MM.1S (cell line): ENCODE data around the gene CABP4.
A peak's percentile ranks its signal among the peaks of the same experiment; 100 is the strongest.

Experiments
- DNase-seq: peaks from one replicate; pipeline ENCODE4 v3.0.0-alpha.2; 2015
- H2AFZ ChIP-seq: fragments of 300-600 bp; sonication (generic); 2 replicates; pipeline ENCODE4 v1.6.0; 2016; ENCODE audit warnings: antibody characterized with exemption, low read length
- H3F3A ChIP-seq: fragments of 300-600 bp; sonication (generic); 2 replicates; pipeline ENCODE4 v1.6.1; 2016; ENCODE audit warnings: mild to moderate bottlenecking, antibody characterized with exemption, low read length, moderate library complexity, mixed read lengths; ENCODE audit not compliant: insufficient read depth
- H3K27ac ChIP-seq: fragments of 300-600 bp; sonication (generic); 2 replicates; pipeline ENCODE4 v1.5.1; 2016; ENCODE audit warnings: mild to moderate bottlenecking, low read length
- H3K27me3 ChIP-seq: fragments of 300-600 bp; sonication (generic); replicated peaks from 2 replicates; pipeline ENCODE4 v1.6.0; 2016; ENCODE audit warnings: low read length; ENCODE audit not compliant: insufficient read depth
- H3K36me3 ChIP-seq: fragments of 300-600 bp; sonication (generic); replicated peaks from 2 replicates; pipeline ENCODE4 v1.6.1; 2016; ENCODE audit warnings: mild to moderate bottlenecking, low read length, mixed read lengths; ENCODE audit not compliant: insufficient read depth
- H3K4me1 ChIP-seq: fragments of 300-600 bp; sonication (generic); 2 replicates; pipeline ENCODE4 v1.6.1; 2016; ENCODE audit warnings: low read length, mixed read lengths
- H3K4me2 ChIP-seq: fragments of 300-600 bp; sonication (generic); 2 replicates; pipeline ENCODE4 v1.6.0; 2016; ENCODE audit warnings: low read depth, low read length
- H3K4me3 ChIP-seq: fragments of 300-600 bp; sonication (generic); 2 replicates; pipeline ENCODE4 v1.5.1; 2016; ENCODE audit warnings: low read length, mixed read lengths
- H3K79me2 ChIP-seq: fragments of 300-600 bp; sonication (generic); 2 replicates; pipeline ENCODE4 v1.6.1; 2016; ENCODE audit warnings: mixed run types, low read length, mixed read lengths
- H3K9ac ChIP-seq: fragments of 300-600 bp; sonication (generic); 2 replicates; pipeline ENCODE4 v1.6.1; 2016; ENCODE audit warnings: low read length, mixed read lengths
- H3K9me2 ChIP-seq: fragments of 300-600 bp; sonication (generic); replicated peaks from 2 replicates; pipeline ENCODE4 v1.6.1; 2016; ENCODE audit warnings: mild to moderate bottlenecking, low read length, mixed read lengths; ENCODE audit not compliant: insufficient read depth
- H3K9me3 ChIP-seq: fragments of 300-600 bp; sonication (generic); replicated peaks from 2 replicates; pipeline ENCODE4 v1.6.1; 2016; ENCODE audit warnings: mild to moderate bottlenecking, low read length, mixed read lengths; ENCODE audit not compliant: insufficient read depth
- H4K20me1 ChIP-seq: fragments of 300-600 bp; sonication (generic); 2 replicates; pipeline ENCODE4 v1.6.1; 2016; ENCODE audit warnings: mild to moderate bottlenecking, low read length, moderate library complexity, mixed read lengths; ENCODE audit not compliant: insufficient read depth
- CTCF ChIP-seq: fragments of 300-600 bp; sonication (generic); IDR thresholded peaks from 2 replicates; pipeline ENCODE4 v1.5.1; 2016; ENCODE audit warnings: antibody characterized with exemption, low read length, mixed read lengths
- EZH2 ChIP-seq: fragments of 300-600 bp; sonication (generic); optimal IDR thresholded peaks from 2 replicates; pipeline ENCODE3; 2017; ENCODE audit warnings: low read depth, mild to moderate bottlenecking, antibody characterized with exemption, low read length, mixed read lengths
- EZH2phosphoT487 ChIP-seq: fragments of 300-600 bp; sonication (generic); IDR thresholded peaks from 2 replicates; pipeline ENCODE4 v1.6.1; 2018; ENCODE audit warnings: antibody characterized with exemption, low read length

The CABP4 gene

DNA sequence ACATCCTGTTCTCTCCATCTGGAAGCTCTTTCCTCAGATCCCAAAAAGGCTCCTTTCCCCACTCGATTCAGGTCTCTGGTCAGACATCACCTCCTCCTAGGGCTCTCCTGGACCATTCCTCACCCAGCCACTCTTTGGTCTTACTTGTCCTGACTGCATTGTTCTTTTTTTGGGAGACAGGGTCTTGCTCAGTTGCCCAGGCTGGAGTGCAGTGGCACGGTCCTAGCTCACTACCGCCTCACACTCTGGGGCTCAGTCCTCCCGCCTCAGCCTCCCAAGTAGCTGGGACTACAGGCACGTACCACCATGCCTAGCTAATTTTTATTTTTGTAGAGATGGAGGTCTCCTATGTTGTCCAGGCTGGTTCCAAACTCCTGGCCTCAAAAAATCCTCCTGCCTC, 9.6 kb upstream of the CABP4 start:
- TF ChIP-seq EZH2phosphoT487 (no peak), EZH2 (no peak), CTCF (no peak)
- Histone ChIP-seq H3K9me3 (no peaks in the 10 kb centered on the region), H3K4me1 (peaks cover 12% of the 10 kb centered on the region), H2AFZ (no peak overlapping the region), H4K20me1 (no peaks in the 10 kb centered on the region), H3K4me2 (no peak overlapping the region), H3K27me3 (no peaks in the 10 kb centered on the region), H3K9me2 (no peaks in the 10 kb centered on the region), H3K4me3 (no peak overlapping the region), H3K79me2 (no peaks in the 10 kb centered on the region), H3K27ac (no peak overlapping the region), H3K36me3 (no peaks in the 10 kb centered on the region), H3F3A (peaks cover 6% of the 10 kb centered on the region), H3K9ac (no peak overlapping the region)
- DNase-seq, result no peak

DNA sequence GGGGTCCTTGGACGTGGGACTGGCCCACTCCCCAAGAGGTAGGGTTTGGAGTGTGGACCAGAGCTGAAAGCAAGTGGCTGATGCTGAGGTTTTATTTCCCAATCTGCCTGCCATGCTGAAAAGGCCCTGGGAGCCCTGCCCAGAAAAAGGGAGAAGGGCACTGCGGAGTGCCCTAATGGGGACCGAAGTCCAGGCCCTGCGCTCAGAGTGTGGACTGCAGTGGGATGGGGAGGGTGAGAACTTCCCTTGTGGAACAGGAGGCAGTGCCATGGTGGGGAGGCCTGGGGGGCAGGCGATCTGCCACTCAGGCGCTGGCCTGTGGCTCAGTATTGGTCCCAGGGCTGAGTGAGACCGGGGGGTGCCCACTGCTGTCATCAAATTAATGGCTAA, 6.9 kb upstream of the CABP4 start:
- H3K4me1 ChIP-seq, result peaks cover 12% of the 10 kb centered on the region
- no peak overlapping the region for H3K27ac ChIP-seq
- no peak overlapping the region for H3K9ac ChIP-seq
- no peaks in the 10 kb centered on the region for H3K36me3 ChIP-seq
- no peaks in the 10 kb centered on the region for H3K9me3 ChIP-seq
- H3F3A ChIP-seq, result peaks cover 6% of the 10 kb centered on the region
- H2AFZ ChIP-seq, result no peak overlapping the region
- DNase-seq, result no peak
- no peaks in the 10 kb centered on the region for H3K9me2 ChIP-seq
- no peaks in the 10 kb centered on the region for H4K20me1 ChIP-seq
- H3K4me3 ChIP-seq, result no peak overlapping the region
- no peaks in the 10 kb centered on the region for H3K27me3 ChIP-seq
- TF ChIP-seq CTCF, result no peak
- TF ChIP-seq EZH2phosphoT487, result no peak
- no peak for TF ChIP-seq EZH2
- no peak overlapping the region for H3K4me2 ChIP-seq
- H3K79me2 ChIP-seq, result no peaks in the 10 kb centered on the region

- DNase-seq, result peak; percentile 25
- Histone ChIP-seq H2AFZ (peak overlapping the region; percentile 55), H3K4me1 (peaks cover 10% of the 10 kb centered on the region), H3K79me2 (no peaks in the 10 kb centered on the region), H3K9me3 (no peaks in the 10 kb centered on the region), H4K20me1 (no peaks in the 10 kb centered on the region), H3K27me3 (no peaks in the 10 kb centered on the region), H3K9ac (no peak overlapping the region; the same call in 1 of the 2 replicates), H3K27ac (peak overlapping the region; percentile 39; the same call in 1 of the 2 replicates), H3F3A (peaks cover 6% of the 10 kb centered on the region), H3K9me2 (no peaks in the 10 kb centered on the region), H3K4me2 (peak overlapping the region; percentile 63; the same call in 1 of the 2 replicates), H3K4me3 (peak overlapping the region; percentile 1; the same call in 1 of the 2 replicates), H3K36me3 (no peaks in the 10 kb centered on the region)
- TF ChIP-seq EZH2phosphoT487, result no peak
- TF ChIP-seq EZH2, result no peak
Observed at GRCh38 chr11:67449116-67449844, 5.9 kb upstream of the CABP4 start.
